H9 (cell line): ENCODE results near the gene FSCB. TPM values are rescaled to one million over a fixed set of nuclear protein-coding genes. Genes with fewer than 3 reads are reported as not detected.

Experiments used
- DNase-seq: peaks from one replicate; pipeline ENCODE4 v3.0.0-alpha.2; 2017
- H2AFZ ChIP-seq: one replicate; pipeline ENCODE4 v1.6.1; 2013; ENCODE audit warnings: mild to moderate bottlenecking, low read length, control low read depth, moderate library complexity
- H2AK5ac ChIP-seq: 2 replicates; pipeline ENCODE4 v1.6.1; 2013; ENCODE audit warnings: low read length, control low read depth, mixed read lengths; ENCODE audit not compliant: insufficient read length
- H2BK120ac ChIP-seq: one replicate; pipeline ENCODE4 v1.6.1; 2013; ENCODE audit warnings: low read depth, mild to moderate bottlenecking, low read length, control low read depth, inconsistent platforms; ENCODE audit not compliant: poor library complexity, severe bottlenecking
- H2BK12ac ChIP-seq: 2 replicates; pipeline ENCODE4 v1.6.1; 2013; ENCODE audit warnings: low read length, control low read depth, mixed read lengths, low read depth; ENCODE audit not compliant: insufficient read length
- H2BK15ac ChIP-seq: 2 replicates; pipeline ENCODE4 v1.6.1; 2013; ENCODE audit warnings: low read depth, low read length, control low read depth
- H2BK20ac ChIP-seq: one replicate; pipeline ENCODE4 v1.6.1; 2013; ENCODE audit warnings: low read depth, mild to moderate bottlenecking, low read length, control low read depth, inconsistent platforms; ENCODE audit not compliant: poor library complexity, severe bottlenecking
- H2BK5ac ChIP-seq: 2 replicates; pipeline ENCODE4 v1.6.1; 2013; ENCODE audit warnings: low read length, control low read depth, mixed read lengths; ENCODE audit not compliant: insufficient read length
- H3K14ac ChIP-seq: 2 replicates; pipeline ENCODE4 v1.6.1; 2013; ENCODE audit warnings: low read length, control low read depth; ENCODE audit not compliant: insufficient read depth
- H3K18ac ChIP-seq: 2 replicates; pipeline ENCODE4 v1.6.1; 2013; ENCODE audit warnings: low read depth, mild to moderate bottlenecking, mixed read lengths, low read length, control low read depth; ENCODE audit not compliant: insufficient read length
- H3K23ac ChIP-seq: 2 replicates; pipeline ENCODE4 v1.6.1; 2013; ENCODE audit warnings: low read length, control low read depth, mixed read lengths, low read depth; ENCODE audit not compliant: insufficient read length
- H3K23me2 ChIP-seq: 2 replicates; pipeline ENCODE4 v1.6.1; 2013; ENCODE audit warnings: low read depth, mild to moderate bottlenecking, mixed read lengths, low read length, control low read depth; ENCODE audit not compliant: insufficient read length, poor library complexity, severe bottlenecking
- H3K27ac ChIP-seq: 2 replicates; pipeline ENCODE4 v1.5.1; 2013; ENCODE audit warnings: low read length, control low read depth, mixed read lengths, low read depth; ENCODE audit not compliant: insufficient read length
- H3K27me3 ChIP-seq: 2 replicates; pipeline ENCODE4 v1.6.1; 2013; ENCODE audit warnings: low read length, control low read depth, inconsistent platforms; ENCODE audit not compliant: insufficient read depth
- H3K4ac ChIP-seq: 2 replicates; pipeline ENCODE4 v1.6.1; 2013; ENCODE audit warnings: low read depth, mild to moderate bottlenecking, control low read depth, inconsistent platforms, low read length, moderate library complexity
- H3K4me1 ChIP-seq: 2 replicates; pipeline ENCODE4 v1.6.1; 2013; ENCODE audit warnings: low read length, control low read depth, inconsistent platforms; ENCODE audit not compliant: insufficient read depth
- H3K4me2 ChIP-seq: 2 replicates; pipeline ENCODE4 v1.6.1; 2013; ENCODE audit warnings: low read length, control low read depth, mixed read lengths; ENCODE audit not compliant: insufficient read length, insufficient read depth
- H3K56ac ChIP-seq: 2 replicates; pipeline ENCODE4 v1.6.1; 2013; ENCODE audit warnings: low read depth, mild to moderate bottlenecking, mixed read lengths, low read length, control low read depth; ENCODE audit not compliant: insufficient read length
- H3K79me1 ChIP-seq: 2 replicates; pipeline ENCODE4 v1.6.1; 2013; ENCODE audit warnings: low read depth, mild to moderate bottlenecking, moderate library complexity, low read length, control low read depth, inconsistent platforms; ENCODE audit not compliant: insufficient read depth, poor library complexity, severe bottlenecking
- H3K79me2 ChIP-seq: 2 replicates; pipeline ENCODE4 v1.6.1; 2013; ENCODE audit warnings: low read length, control low read depth, inconsistent platforms; ENCODE audit not compliant: insufficient read depth
- H3K9ac ChIP-seq: 2 replicates; pipeline ENCODE4 v1.6.1; 2013; ENCODE audit warnings: low read length, control low read depth, mixed read lengths; ENCODE audit not compliant: insufficient read length; ENCODE audit errors: extremely low read depth
- H3K9me3 ChIP-seq: one replicate; pipeline ENCODE4 v1.6.1; 2013; ENCODE audit warnings: low read depth, low read length, inconsistent platforms; ENCODE audit not compliant: control insufficient read depth
- H3T11ph ChIP-seq: one replicate; pipeline ENCODE4 v1.6.1; 2013; ENCODE audit warnings: mild to moderate bottlenecking, low read length, control low read depth, inconsistent platforms
- H4K20me1 ChIP-seq: one replicate; pipeline ENCODE4 v1.6.1; 2013; ENCODE audit not compliant: control insufficient read depth, insufficient read length, insufficient read depth
- H4K5ac ChIP-seq: 2 replicates; pipeline ENCODE4 v1.6.1; 2013; ENCODE audit warnings: low read depth, mild to moderate bottlenecking, mixed read lengths, low read length, control low read depth; ENCODE audit not compliant: insufficient read length
- H4K8ac ChIP-seq: replicated peaks from 2 replicates; pipeline ENCODE4 v1.6.1; 2013; ENCODE audit warnings: low read length, control low read depth, mixed read lengths, low read depth; ENCODE audit not compliant: insufficient read length
- H4K91ac ChIP-seq: 2 replicates; pipeline ENCODE4 v1.6.1; 2013; ENCODE audit warnings: low read depth, mild to moderate bottlenecking, moderate library complexity, mixed read lengths, low read length, control low read depth; ENCODE audit not compliant: insufficient read length
- H3K27ac Mint-ChIP-seq, 3 experiments: 2 replicates in 2 of 3; 3 replicates in 1 of 3; pipeline ENCODE4 v1.8.0; 2020 to 2021; ENCODE audit warnings: mixed read lengths in 3 of 3, mild to moderate bottlenecking in 1 of 3, moderate library complexity in 1 of 3
- H3K27me3 Mint-ChIP-seq: 2 replicates; pipeline ENCODE4 v1.8.0; 2021; ENCODE audit warnings: low read depth, mild to moderate bottlenecking, moderate library complexity, mixed read lengths
- H3K36me3 Mint-ChIP-seq, 3 experiments: 2 replicates in 2 of 3; 3 replicates in 1 of 3; pipeline ENCODE4 v1.8.0; 2020 to 2021; ENCODE audit warnings: low read depth in 3 of 3, mixed read lengths in 3 of 3; ENCODE audit not compliant: insufficient read depth in 1 of 3
- H3K4me1 Mint-ChIP-seq, 2 experiments: 2 replicates each; pipeline ENCODE4 v1.8.0; 2020; ENCODE audit warnings: mixed read lengths in 2 of 2
- H3K4me3 Mint-ChIP-seq, 2 experiments: 2 replicates in 1 of 2; 3 replicates in 1 of 2; pipeline ENCODE4 v1.8.0; 2020 to 2021; ENCODE audit warnings: mild to moderate bottlenecking in 2 of 2, mixed read lengths in 2 of 2, moderate library complexity in 1 of 2
- H3K9me3 Mint-ChIP-seq, 2 experiments: 2 replicates in 1 of 2; 3 replicates in 1 of 2; pipeline ENCODE4 v1.8.0; 2020; ENCODE audit warnings: mild to moderate bottlenecking in 2 of 2, mixed read lengths in 2 of 2, moderate library complexity in 1 of 2
- CTCF ChIP-seq: fragments of 200-600 bp; sonication (generic); conservative IDR thresholded peaks from 3 replicates; pipeline ENCODE4 v1.8.0; 2021; ENCODE audit warnings: antibody characterized with exemption, mild to moderate bottlenecking
- WGBS: extraction: QIAGEN DNeasy Blood & Tissue Kit; methylation state at CpG from one replicate; pipeline ENCODE4 v1.1.7; 2013; ENCODE audit warnings: missing lambda C conversion rate, low lambda C conversion rate, mixed read lengths; ENCODE audit not compliant: insufficient read length; ENCODE audit errors: extremely low coverage; 5-methylcytosine and 5-hydroxymethylcytosine counted together
- total RNA-seq: library from RNA; stranded (reverse); gene quantifications from 2 replicates; pipeline ENCODE4 v1.2.1, GENCODE V29; 2021

FSCB gene
- total RNA-seq, 1 experiment from 2014 or later, result not detected

- Histone ChIP-seq H4K5ac (no peak overlapping the region), H3K79me1 (no peaks in the 10 kb centered on the region), H3K79me2 (no peaks in the 10 kb centered on the region), H3K4ac (no peak overlapping the region), H3K18ac (no peak overlapping the region), H3K14ac (no peak overlapping the region), H3K4me1 (no peaks in the 10 kb centered on the region), H2BK120ac (no peak overlapping the region), H2AK5ac (no peak overlapping the region), H2BK5ac (no peak overlapping the region), H3K23ac (no peak overlapping the region), H2BK15ac (no peak overlapping the region), H2AFZ (no peak overlapping the region), H4K8ac (no peak overlapping the region), H2BK20ac (no peak overlapping the region), H2BK12ac (no peak overlapping the region), H4K91ac (no peak overlapping the region), H3K56ac (no peak overlapping the region), H3K27ac (no peak overlapping the region), H3K9me3 (no peaks in the 10 kb centered on the region), H3K23me2 (no peaks in the 10 kb centered on the region), H3K4me2 (no peak overlapping the region), H3T11ph (no peak overlapping the region), H4K20me1 (no peaks in the 10 kb centered on the region), H3K27me3 (no peaks in the 10 kb centered on the region), H3K9ac (no peak overlapping the region)
- no peak overlapping the region for H3K27ac Mint-ChIP-seq
- H3K27me3 Mint-ChIP-seq, result no peaks in the 10 kb centered on the region
- no peaks in the 10 kb centered on the region for H3K4me1 Mint-ChIP-seq
- TF ChIP-seq CTCF, result no peak
- H3K9me3 Mint-ChIP-seq, result no peaks in the 10 kb centered on the region
- DNase-seq, result no peak
- no CpG with 5 or more reads among the region's 1 CpG for WGBS
- H3K4me3 Mint-ChIP-seq, result no peak overlapping the region
- H3K36me3 Mint-ChIP-seq, result no peaks in the 10 kb centered on the region
Measured at GRCh38 chr14:44529026-44529425, 21.9 kb upstream of the FSCB start.
